Liver (tissue), 9 donors: Measurements from ENCODE around the gene EXOC6. TPM values are rescaled to one million over a fixed set of nuclear protein-coding genes. Genes with fewer than 3 reads are reported as not detected.

Source experiments
- DNase-seq: peaks from one replicate; pipeline ENCODE4 v3.0.0-alpha.2; 2017; ENCODE audit warnings: low spot score
- H3K27ac ChIP-seq, 2 donors: one replicate each; pipeline ENCODE4 v1.7.0; 2013; ENCODE audit warnings: inconsistent platforms in 2 of 2, low read length in 2 of 2, control low read depth in 1 of 2, low read depth in 1 of 2, mild to moderate bottlenecking in 1 of 2
- H3K27me3 ChIP-seq, 4 donors: one replicate each; pipeline versions ENCODE4 v1.6.1 to v1.7.0; 2013; ENCODE audit warnings: low read length in 3 of 4, inconsistent platforms in 1 of 4, mild to moderate bottlenecking in 1 of 4, moderate library complexity in 1 of 4; ENCODE audit not compliant: control insufficient read depth in 4 of 4, insufficient read depth in 4 of 4
- H3K36me3 ChIP-seq, 4 donors: one replicate each; pipeline versions ENCODE4 v1.6.1 to v1.7.0; 2013; ENCODE audit warnings: low read length in 3 of 4, mild to moderate bottlenecking in 3 of 4, low read depth in 1 of 4, moderate library complexity in 1 of 4; ENCODE audit not compliant: control insufficient read depth in 4 of 4, insufficient read depth in 3 of 4
- H3K4me1 ChIP-seq, 4 donors: one replicate each; pipeline versions ENCODE4 v1.6.1 to v1.7.0; 2013; ENCODE audit warnings: low read length in 3 of 4, mild to moderate bottlenecking in 3 of 4, moderate library complexity in 1 of 4; ENCODE audit not compliant: control insufficient read depth in 4 of 4, insufficient read depth in 4 of 4
- H3K4me3 ChIP-seq, 3 donors: one replicate each; pipeline versions ENCODE4 v1.6.1 to v1.7.0; 2013; ENCODE audit warnings: low read length in 3 of 3, control low read depth in 1 of 3, low read depth in 1 of 3, mild to moderate bottlenecking in 1 of 3
- H3K9ac ChIP-seq, 2 donors: one replicate each; pipeline ENCODE4 v1.7.0; 2013; ENCODE audit warnings: low read length in 2 of 2, mild to moderate bottlenecking in 2 of 2, moderate library complexity in 2 of 2, control low read depth in 1 of 2, low read depth in 1 of 2
- H3K9me3 ChIP-seq, 4 donors: one replicate each; pipeline versions ENCODE4 v1.6.1 to v1.7.0; 2013; ENCODE audit warnings: low read length in 3 of 4; ENCODE audit not compliant: control insufficient read depth in 4 of 4
- EGR1 ChIP-seq, 2 donors: IDR thresholded peaks; 2 replicates each; pipeline ENCODE4 v1.6.1; 2016 to 2018; ENCODE audit warnings: antibody characterized with exemption in 2 of 2, low read depth in 2 of 2
- FOXA1 ChIP-seq: IDR thresholded peaks from 2 replicates; pipeline ENCODE4 v1.6.1; 2016; ENCODE audit warnings: antibody characterized with exemption
- FOXA2 ChIP-seq: IDR thresholded peaks from 2 replicates; pipeline ENCODE4 v1.6.1; 2016; ENCODE audit warnings: antibody characterized with exemption
- GABPA ChIP-seq, 2 donors: IDR thresholded peaks in 1 of 2; conservative IDR thresholded peaks in 1 of 2; 2 replicates each; pipeline ENCODE4 v1.6.1; 2016; ENCODE audit warnings: antibody characterized with exemption in 2 of 2, mild to moderate bottlenecking in 1 of 2, moderate library complexity in 1 of 2
- HNF4A ChIP-seq, 2 donors: conservative IDR thresholded peaks; 2 replicates each; pipeline ENCODE4 v1.6.1; 2016; ENCODE audit warnings: antibody characterized with exemption in 2 of 2, mild to moderate bottlenecking in 2 of 2
- JUND ChIP-seq, 2 donors: IDR thresholded peaks; 2 replicates each; pipeline ENCODE4 v1.6.1; 2016; ENCODE audit warnings: antibody characterized with exemption in 2 of 2
- NR2F2 ChIP-seq: IDR thresholded peaks from 2 replicates; pipeline ENCODE4 v1.6.1; 2016; ENCODE audit warnings: antibody characterized with exemption
- RAD21 ChIP-seq, 2 donors: IDR thresholded peaks; 2 replicates each; pipeline ENCODE4 v1.6.1; 2016; ENCODE audit warnings: antibody characterized with exemption in 2 of 2, mild to moderate bottlenecking in 2 of 2
- RXRA ChIP-seq, 2 donors: IDR thresholded peaks; 2 replicates each; pipeline ENCODE4 v1.6.1; 2017 to 2018; ENCODE audit warnings: antibody characterized with exemption in 2 of 2, mild to moderate bottlenecking in 1 of 2
- SP1 ChIP-seq: IDR thresholded peaks from 2 replicates; pipeline ENCODE4 v1.6.1; 2018; ENCODE audit warnings: antibody characterized with exemption, mild to moderate bottlenecking
- TAF1 ChIP-seq: conservative IDR thresholded peaks from 2 replicates; pipeline ENCODE4 v1.6.1; 2016; ENCODE audit warnings: antibody characterized with exemption, mild to moderate bottlenecking
- YY1 ChIP-seq: IDR thresholded peaks from 2 replicates; pipeline ENCODE4 v1.6.1; 2016; ENCODE audit warnings: antibody characterized with exemption, mild to moderate bottlenecking
- WGBS: extraction: QIAGEN DNeasy Blood & Tissue Kit; methylation state at CpG from one replicate; pipeline ENCODE4 v1.1.7; 2013; 5-methylcytosine and 5-hydroxymethylcytosine counted together
- polyA plus RNA-seq, 2 donors: library from polyadenylated mRNA; stranded (reverse) in 1 of 2; unstranded in 1 of 2; fragments of 200-250 nt in 1 of 2; fragments of >200 nt in 1 of 2; fragmentation: Nextera tagmentation in 1 of 2; extraction: Ambion mirVana in 1 of 2; gene quantifications; one replicate each; pipeline versions ENCODE4 v1.2.1 to v1.2.3, GENCODE V29; 2013 to 2015
- total RNA-seq, 2 donors: library from RNA; depleted of rRNA; stranded (reverse); fragments of >200 nt; gene quantifications; one replicate each; pipeline ENCODE4 v1.2.3, GENCODE V29; 2014
- TF ChIP-seq, protein P1 (sequence below): IDR thresholded peaks from 2 replicates; pipeline ENCODE4 v1.6.1; 2016; ENCODE audit warnings: antibody characterized with exemption
- TF ChIP-seq, protein P2 (sequence below): IDR thresholded peaks from 2 replicates; pipeline ENCODE4 v1.6.1; 2016; ENCODE audit warnings: antibody characterized with exemption
- TF ChIP-seq, protein P3 (sequence below): IDR thresholded peaks from 2 replicates; pipeline ENCODE4 v1.6.1; 2016; ENCODE audit warnings: antibody characterized with exemption, mild to moderate bottlenecking
- TF ChIP-seq, protein P4 (sequence below): IDR thresholded peaks from 2 replicates; pipeline ENCODE4 v1.6.1; 2016; ENCODE audit warnings: antibody characterized with exemption
- donor health status: healthy.
- donor health status: healthy.
- donor health status: healthy.
- donor health status: healthy.
- donor health status: healthy.

Gene EXOC6
- total and polyA plus RNA-seq, 4 donors = 6.5 to 35.4 (median 8.4) TPM

DNA sequence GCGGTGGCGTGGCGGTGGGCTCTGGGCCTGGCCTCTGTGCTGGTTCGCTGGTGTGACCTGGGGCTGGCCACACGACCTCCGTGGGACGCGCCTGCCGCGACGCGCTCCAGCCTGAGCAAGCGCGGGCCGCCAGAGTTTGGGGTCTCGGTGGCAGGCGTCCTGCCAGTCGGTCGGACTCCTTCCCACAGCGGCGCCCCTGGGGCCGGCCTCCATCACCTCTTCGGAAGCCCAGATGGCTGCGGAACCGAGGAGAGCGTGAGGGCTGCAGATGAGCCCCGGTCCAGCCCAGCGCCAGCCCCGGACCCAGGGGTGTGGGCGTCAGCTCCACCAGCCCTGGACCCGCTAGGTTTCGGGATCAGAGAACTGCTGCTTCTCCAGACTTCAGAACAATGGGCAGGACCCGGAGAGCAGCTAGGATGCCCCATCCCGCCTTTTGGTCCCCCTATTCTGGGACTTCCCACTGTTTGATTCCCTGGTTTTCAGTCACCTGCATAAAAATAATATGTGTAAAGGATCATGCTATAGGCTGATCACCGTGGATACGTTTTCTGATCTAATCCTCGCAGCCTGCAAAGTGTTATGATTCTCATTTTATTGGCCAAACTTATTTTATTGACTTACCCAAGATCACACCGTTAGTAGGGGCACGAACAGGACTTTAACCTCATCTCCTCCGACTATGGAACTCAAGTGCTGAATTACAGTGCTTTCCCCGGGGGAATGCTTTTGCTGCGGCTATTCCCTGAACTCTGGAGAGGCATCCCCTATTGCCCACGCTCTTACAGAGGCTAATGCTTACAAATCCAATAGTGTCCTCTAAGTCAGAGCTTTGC is 215.0 kb downstream of the EXOC6 start:
- Histone ChIP-seq H3K27me3 (peaks cover 4 to 16% (median 8%) of the 10 kb centered on the region in 4 donors), H3K4me1 (peaks cover 13 to 44% (median 27%) of the 10 kb centered on the region in 4 donors), H3K36me3 (peaks cover 0 to 3% (median under 1%) of the 10 kb centered on the region in 4 donors), H3K27ac (no peak overlapping the region), H3K9ac (no peak overlapping the region), H3K4me3 (peak overlapping the region in 1 of 3 donors; percentile 27), H3K9me3 (no peaks in the 10 kb centered on the region)
- 18% methylated on average over 43 of the region's 43 CpGs for WGBS
- no peak for TF ChIP-seq JUND (IDR thresholded peaks at IDR 0.05)
- TF ChIP-seq FOXA2 = no peak
- TF ChIP-seq, protein P1, sequence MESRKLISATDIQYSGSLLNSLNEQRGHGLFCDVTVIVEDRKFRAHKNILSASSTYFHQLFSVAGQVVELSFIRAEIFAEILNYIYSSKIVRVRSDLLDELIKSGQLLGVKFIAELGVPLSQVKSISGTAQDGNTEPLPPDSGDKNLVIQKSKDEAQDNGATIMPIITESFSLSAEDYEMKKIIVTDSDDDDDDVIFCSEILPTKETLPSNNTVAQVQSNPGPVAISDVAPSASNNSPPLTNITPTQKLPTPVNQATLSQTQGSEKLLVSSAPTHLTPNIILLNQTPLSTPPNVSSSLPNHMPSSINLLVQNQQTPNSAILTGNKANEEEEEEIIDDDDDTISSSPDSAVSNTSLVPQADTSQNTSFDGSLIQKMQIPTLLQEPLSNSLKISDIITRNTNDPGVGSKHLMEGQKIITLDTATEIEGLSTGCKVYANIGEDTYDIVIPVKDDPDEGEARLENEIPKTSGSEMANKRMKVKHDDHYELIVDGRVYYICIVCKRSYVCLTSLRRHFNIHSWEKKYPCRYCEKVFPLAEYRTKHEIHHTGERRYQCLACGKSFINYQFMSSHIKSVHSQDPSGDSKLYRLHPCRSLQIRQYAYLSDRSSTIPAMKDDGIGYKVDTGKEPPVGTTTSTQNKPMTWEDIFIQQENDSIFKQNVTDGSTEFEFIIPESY = no peak
- no peak for TF ChIP-seq HNF4A (conservative IDR thresholded peaks at IDR 0.05)
- TF ChIP-seq, protein P2, sequence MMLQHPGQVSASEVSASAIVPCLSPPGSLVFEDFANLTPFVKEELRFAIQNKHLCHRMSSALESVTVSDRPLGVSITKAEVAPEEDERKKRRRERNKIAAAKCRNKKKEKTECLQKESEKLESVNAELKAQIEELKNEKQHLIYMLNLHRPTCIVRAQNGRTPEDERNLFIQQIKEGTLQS = no peak
- no peak for TF ChIP-seq FOXA1
- TF ChIP-seq YY1 = no peak
- TF ChIP-seq GABPA (IDR thresholded peaks at IDR 0.05 in 1 of 2, conservative IDR thresholded peaks at IDR 0.05 in 1 of 2) = no peak
- no peak for TF ChIP-seq RAD21 (IDR thresholded peaks at IDR 0.05)
- TF ChIP-seq NR2F2 = no peak
- TF ChIP-seq, protein P3, sequence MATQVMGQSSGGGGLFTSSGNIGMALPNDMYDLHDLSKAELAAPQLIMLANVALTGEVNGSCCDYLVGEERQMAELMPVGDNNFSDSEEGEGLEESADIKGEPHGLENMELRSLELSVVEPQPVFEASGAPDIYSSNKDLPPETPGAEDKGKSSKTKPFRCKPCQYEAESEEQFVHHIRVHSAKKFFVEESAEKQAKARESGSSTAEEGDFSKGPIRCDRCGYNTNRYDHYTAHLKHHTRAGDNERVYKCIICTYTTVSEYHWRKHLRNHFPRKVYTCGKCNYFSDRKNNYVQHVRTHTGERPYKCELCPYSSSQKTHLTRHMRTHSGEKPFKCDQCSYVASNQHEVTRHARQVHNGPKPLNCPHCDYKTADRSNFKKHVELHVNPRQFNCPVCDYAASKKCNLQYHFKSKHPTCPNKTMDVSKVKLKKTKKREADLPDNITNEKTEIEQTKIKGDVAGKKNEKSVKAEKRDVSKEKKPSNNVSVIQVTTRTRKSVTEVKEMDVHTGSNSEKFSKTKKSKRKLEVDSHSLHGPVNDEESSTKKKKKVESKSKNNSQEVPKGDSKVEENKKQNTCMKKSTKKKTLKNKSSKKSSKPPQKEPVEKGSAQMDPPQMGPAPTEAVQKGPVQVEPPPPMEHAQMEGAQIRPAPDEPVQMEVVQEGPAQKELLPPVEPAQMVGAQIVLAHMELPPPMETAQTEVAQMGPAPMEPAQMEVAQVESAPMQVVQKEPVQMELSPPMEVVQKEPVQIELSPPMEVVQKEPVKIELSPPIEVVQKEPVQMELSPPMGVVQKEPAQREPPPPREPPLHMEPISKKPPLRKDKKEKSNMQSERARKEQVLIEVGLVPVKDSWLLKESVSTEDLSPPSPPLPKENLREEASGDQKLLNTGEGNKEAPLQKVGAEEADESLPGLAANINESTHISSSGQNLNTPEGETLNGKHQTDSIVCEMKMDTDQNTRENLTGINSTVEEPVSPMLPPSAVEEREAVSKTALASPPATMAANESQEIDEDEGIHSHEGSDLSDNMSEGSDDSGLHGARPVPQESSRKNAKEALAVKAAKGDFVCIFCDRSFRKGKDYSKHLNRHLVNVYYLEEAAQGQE = no peak
- TF ChIP-seq TAF1 = no peak
- TF ChIP-seq EGR1 (IDR thresholded peaks at IDR 0.05; ENCODE audit: low read depth in 2 of 2) = no peak
- no peak for TF ChIP-seq SP1
- TF ChIP-seq, protein P4, sequence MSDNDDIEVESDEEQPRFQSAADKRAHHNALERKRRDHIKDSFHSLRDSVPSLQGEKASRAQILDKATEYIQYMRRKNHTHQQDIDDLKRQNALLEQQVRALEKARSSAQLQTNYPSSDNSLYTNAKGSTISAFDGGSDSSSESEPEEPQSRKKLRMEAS = no peak
- DNase-seq = no peak

DNA sequence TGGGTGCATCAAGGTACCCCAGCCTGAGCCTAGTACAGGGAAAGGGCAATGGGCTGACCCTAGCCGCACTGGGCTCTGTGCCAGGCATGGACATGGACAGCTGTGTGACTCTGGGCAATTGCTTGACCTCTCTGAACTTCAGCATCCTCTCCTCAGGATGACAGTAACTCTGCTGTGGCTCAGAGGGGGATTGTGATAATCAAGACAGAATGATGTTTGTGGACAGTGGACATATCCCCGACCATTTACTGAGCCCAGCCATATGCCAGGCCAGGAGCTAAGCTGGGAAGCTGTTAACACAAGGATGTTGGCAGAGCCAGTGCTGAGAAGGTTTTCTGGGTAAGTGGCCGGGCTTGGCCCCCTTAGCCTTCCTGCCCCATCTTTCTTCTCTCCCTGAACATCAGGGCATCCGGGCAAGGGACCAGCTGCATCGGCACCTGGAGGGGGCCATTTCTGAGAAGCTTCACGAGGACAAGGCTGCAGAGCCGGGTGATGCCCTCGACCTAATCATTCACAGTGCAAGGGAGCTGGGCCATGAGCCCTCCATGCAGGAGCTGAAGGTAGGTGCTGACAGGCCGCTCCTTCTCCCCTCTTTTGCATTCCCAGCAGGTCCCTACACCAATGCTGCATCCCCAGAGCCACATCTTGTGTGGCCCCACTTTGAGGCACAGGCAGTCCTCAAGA is 215.8 kb downstream of the EXOC6 start:
- Histone ChIP-seq H3K4me3 (no peak overlapping the region), H3K36me3 (peaks cover 0 to 2% (median under 1%) of the 10 kb centered on the region in 4 donors), H3K27me3 (peaks cover 4 to 16% (median 8%) of the 10 kb centered on the region in 4 donors), H3K4me1 (peaks cover 17 to 52% (median 34%) of the 10 kb centered on the region in 4 donors), H3K9ac (no peak overlapping the region), H3K9me3 (no peaks in the 10 kb centered on the region), H3K27ac (no peak overlapping the region)
- no peak for DNase-seq
- WGBS = 77% methylated on average over 9 of the region's 9 CpGs
- TF ChIP-seq FOXA2 = no peak
- no peak for TF ChIP-seq JUND (IDR thresholded peaks at IDR 0.05)
- TF ChIP-seq EGR1 (IDR thresholded peaks at IDR 0.05; ENCODE audit: low read depth in 2 of 2) = no peak
- no peak for TF ChIP-seq SP1
- no peak for TF ChIP-seq TAF1
- no peak for TF ChIP-seq RXRA (IDR thresholded peaks at IDR 0.05)
- TF ChIP-seq FOXA1 = no peak
- no peak for TF ChIP-seq RAD21 (IDR thresholded peaks at IDR 0.05)
- TF ChIP-seq NR2F2 = no peak
- TF ChIP-seq, protein P1 = no peak
- TF ChIP-seq GABPA (IDR thresholded peaks at IDR 0.05 in 1 of 2, conservative IDR thresholded peaks at IDR 0.05 in 1 of 2) = no peak
- TF ChIP-seq, protein P2 = no peak
- TF ChIP-seq HNF4A (conservative IDR thresholded peaks at IDR 0.05) = no peak
- TF ChIP-seq, protein P4 = no peak
